ENCODE data around the gene LMTK3.
"Not testable (repeated sequence)": the region's sequence is repeated elsewhere in the genome, so short reads cannot be mapped to it uniquely, and the experiment has no call there.

Gene LMTK3

GRCh38 chr19:48519426-48519825 lies 7.8 kb upstream of the LMTK3 start:
- not testable (repeated sequence) for H3K9ac ChIP-seq (ENCODE audit: low read depth in 1 of 2, low read length in 2 of 2); H3K27ac ChIP-seq (ENCODE audit: low read depth, low read length); H3K36me3 ChIP-seq (ENCODE audit: control insufficient read depth in 1 of 2, insufficient read depth in 2 of 2, low read length in 2 of 2); H3K9me3 ChIP-seq (ENCODE audit: control insufficient read depth in 1 of 2, low read length in 2 of 2); H3K4me1 ChIP-seq (ENCODE audit: control insufficient read depth in 1 of 2, insufficient read depth in 2 of 2, low read length in 2 of 2); H3K4me3 ChIP-seq (ENCODE audit: low read depth in 1 of 2, low read length in 2 of 2); H3K27me3 ChIP-seq (ENCODE audit: control insufficient read depth in 1 of 2, insufficient read depth in 2 of 2, low read length in 2 of 2)

- Histone ChIP-seq H3K9ac (ENCODE audit: low read depth in 1 of 2, low read length in 2 of 2) (no peak overlapping the region), H3K27ac (ENCODE audit: low read depth, low read length) (no peak overlapping the region), H3K4me3 (ENCODE audit: low read depth in 1 of 2, low read length in 2 of 2) (no peak overlapping the region)
Observed at GRCh38 chr19:48518207-48518606, 6.6 kb upstream of the LMTK3 start.

GRCh38 chr19:48516536-48516935 lies 4.9 kb upstream of the LMTK3 start:
- Histone ChIP-seq H3K9ac (ENCODE audit: low read depth in 1 of 2, low read length in 2 of 2) (no peak overlapping the region), H3K36me3 (ENCODE audit: control insufficient read depth in 1 of 2, insufficient read depth in 2 of 2, low read length in 2 of 2) (no peaks in the 10 kb centered on the region), H3K4me1 (ENCODE audit: control insufficient read depth in 1 of 2, insufficient read depth in 2 of 2, low read length in 2 of 2) (peaks cover 0 to 8% of the 10 kb centered on the region in 2 donors), H3K27ac (ENCODE audit: low read depth, low read length) (no peak overlapping the region), H3K4me3 (ENCODE audit: low read depth in 1 of 2, low read length in 2 of 2) (no peak overlapping the region), H3K27me3 (ENCODE audit: control insufficient read depth in 1 of 2, insufficient read depth in 2 of 2, low read length in 2 of 2) (peaks cover 16 to 17% of the 10 kb centered on the region in 2 donors), H3K9me3 (ENCODE audit: control insufficient read depth in 1 of 2, low read length in 2 of 2) (no peaks in the 10 kb centered on the region)

More at GRCh38 chr19:48518207-48518606, 6.6 kb upstream of the LMTK3 start:
- Histone ChIP-seq H3K36me3 (ENCODE audit: control insufficient read depth in 1 of 2, insufficient read depth in 2 of 2, low read length in 2 of 2) (no peaks in the 10 kb centered on the region), H3K4me1 (ENCODE audit: control insufficient read depth in 1 of 2, insufficient read depth in 2 of 2, low read length in 2 of 2) (peaks cover 0 to 4% of the 10 kb centered on the region in 2 donors), H3K27me3 (ENCODE audit: control insufficient read depth in 1 of 2, insufficient read depth in 2 of 2, low read length in 2 of 2) (peaks cover 2 to 3% of the 10 kb centered on the region in 2 donors), H3K9me3 (ENCODE audit: control insufficient read depth in 1 of 2, low read length in 2 of 2) (no peaks in the 10 kb centered on the region)

GRCh38 chr19:48514123-48514458 lies 2.5 kb upstream of the LMTK3 start:
- H3K4me3 ChIP-seq (ENCODE audit: low read depth in 1 of 2, low read length in 2 of 2): peak overlapping the region in 1 of 2 donors; percentile 78
- no peaks in the 10 kb centered on the region for H3K9me3 ChIP-seq (ENCODE audit: control insufficient read depth in 1 of 2, low read length in 2 of 2)
- no peak overlapping the region for H3K27ac ChIP-seq (ENCODE audit: low read depth, low read length)
- H3K9ac ChIP-seq (ENCODE audit: low read depth in 1 of 2, low read length in 2 of 2): no peak overlapping the region
- peaks cover 16 to 27% of the 10 kb centered on the region in 2 donors for H3K27me3 ChIP-seq (ENCODE audit: control insufficient read depth in 1 of 2, insufficient read depth in 2 of 2, low read length in 2 of 2)
- H3K4me1 ChIP-seq (ENCODE audit: control insufficient read depth in 1 of 2, insufficient read depth in 2 of 2, low read length in 2 of 2): peaks cover 0 to 8% of the 10 kb centered on the region in 2 donors
- H3K36me3 ChIP-seq (ENCODE audit: control insufficient read depth in 1 of 2, insufficient read depth in 2 of 2, low read length in 2 of 2): no peaks in the 10 kb centered on the region

GRCh38 chr19:48513289-48514122 lies 1.9 kb upstream of the LMTK3 start:
- Histone ChIP-seq H3K36me3 (ENCODE audit: control insufficient read depth in 1 of 2, insufficient read depth in 2 of 2, low read length in 2 of 2) (no peaks in the 10 kb centered on the region), H3K4me1 (ENCODE audit: control insufficient read depth in 1 of 2, insufficient read depth in 2 of 2, low read length in 2 of 2) (peaks cover 0 to 8% of the 10 kb centered on the region in 2 donors), H3K9ac (ENCODE audit: low read depth in 1 of 2, low read length in 2 of 2) (peak overlapping the region; percentile 43 to 57), H3K27ac (ENCODE audit: low read depth, low read length) (no peak overlapping the region), H3K4me3 (ENCODE audit: low read depth in 1 of 2, low read length in 2 of 2) (peak overlapping the region; percentile 72 to 78), H3K9me3 (ENCODE audit: control insufficient read depth in 1 of 2, low read length in 2 of 2) (no peaks in the 10 kb centered on the region), H3K27me3 (ENCODE audit: control insufficient read depth in 1 of 2, insufficient read depth in 2 of 2, low read length in 2 of 2) (peaks cover 16 to 27% of the 10 kb centered on the region in 2 donors)

GRCh38 chr19:48512504-48513288 lies 1.1 kb upstream of the LMTK3 start:
- no peaks in the 10 kb centered on the region for H3K9me3 ChIP-seq (ENCODE audit: control insufficient read depth in 1 of 2, low read length in 2 of 2)
- H3K27me3 ChIP-seq (ENCODE audit: control insufficient read depth in 1 of 2, insufficient read depth in 2 of 2, low read length in 2 of 2): peaks cover 16 to 27% of the 10 kb centered on the region in 2 donors
- no peak overlapping the region for H3K9ac ChIP-seq (ENCODE audit: low read depth in 1 of 2, low read length in 2 of 2)
- H3K36me3 ChIP-seq (ENCODE audit: control insufficient read depth in 1 of 2, insufficient read depth in 2 of 2, low read length in 2 of 2): no peaks in the 10 kb centered on the region
- H3K4me1 ChIP-seq (ENCODE audit: control insufficient read depth in 1 of 2, insufficient read depth in 2 of 2, low read length in 2 of 2): peaks cover 0 to 8% of the 10 kb centered on the region in 2 donors
- peak overlapping the region; percentile 72 to 78 for H3K4me3 ChIP-seq (ENCODE audit: low read depth in 1 of 2, low read length in 2 of 2)
- no peak overlapping the region for H3K27ac ChIP-seq (ENCODE audit: low read depth, low read length)

GRCh38 chr19:48511321-48511731 lies 309 bp downstream of the LMTK3 start:
- Histone ChIP-seq H3K9ac (ENCODE audit: low read depth in 1 of 2, low read length in 2 of 2) (no peak overlapping the region), H3K4me1 (ENCODE audit: control insufficient read depth in 1 of 2, insufficient read depth in 2 of 2, low read length in 2 of 2) (peaks cover 0 to 8% of the 10 kb centered on the region in 2 donors), H3K4me3 (ENCODE audit: low read depth in 1 of 2, low read length in 2 of 2) (no peak overlapping the region), H3K27me3 (ENCODE audit: control insufficient read depth in 1 of 2, insufficient read depth in 2 of 2, low read length in 2 of 2) (peaks cover 16 to 27% of the 10 kb centered on the region in 2 donors), H3K27ac (ENCODE audit: low read depth, low read length) (no peak overlapping the region), H3K36me3 (ENCODE audit: control insufficient read depth in 1 of 2, insufficient read depth in 2 of 2, low read length in 2 of 2) (no peaks in the 10 kb centered on the region), H3K9me3 (ENCODE audit: control insufficient read depth in 1 of 2, low read length in 2 of 2) (no peaks in the 10 kb centered on the region)

- H3K4me3 ChIP-seq (ENCODE audit: low read depth in 1 of 2, low read length in 2 of 2): peak overlapping the region in 1 of 2 donors; percentile 36
- no peaks in the 10 kb centered on the region for H3K9me3 ChIP-seq (ENCODE audit: control insufficient read depth in 1 of 2, low read length in 2 of 2)
- no peak overlapping the region for H3K27ac ChIP-seq (ENCODE audit: low read depth, low read length)
- no peak overlapping the region for H3K9ac ChIP-seq (ENCODE audit: low read depth in 1 of 2, low read length in 2 of 2)
- H3K36me3 ChIP-seq (ENCODE audit: control insufficient read depth in 1 of 2, insufficient read depth in 2 of 2, low read length in 2 of 2): no peaks in the 10 kb centered on the region
- peaks cover 16 to 27% of the 10 kb centered on the region in 2 donors for H3K27me3 ChIP-seq (ENCODE audit: control insufficient read depth in 1 of 2, insufficient read depth in 2 of 2, low read length in 2 of 2)
- peaks cover 0 to 8% of the 10 kb centered on the region in 2 donors for H3K4me1 ChIP-seq (ENCODE audit: control insufficient read depth in 1 of 2, insufficient read depth in 2 of 2, low read length in 2 of 2)
Observed at GRCh38 chr19:48510421-48511268, 990 bp downstream of the LMTK3 start.

GRCh38 chr19:48509467-48510194 lies 2.0 kb downstream of the LMTK3 start:
- H3K27me3 ChIP-seq (ENCODE audit: control insufficient read depth in 1 of 2, insufficient read depth in 2 of 2, low read length in 2 of 2): peaks cover 16 to 27% of the 10 kb centered on the region in 2 donors
- H3K9me3 ChIP-seq (ENCODE audit: control insufficient read depth in 1 of 2, low read length in 2 of 2): no peaks in the 10 kb centered on the region
- no peak overlapping the region for H3K27ac ChIP-seq (ENCODE audit: low read depth, low read length)
- H3K9ac ChIP-seq (ENCODE audit: low read depth in 1 of 2, low read length in 2 of 2): no peak overlapping the region
- H3K4me1 ChIP-seq (ENCODE audit: control insufficient read depth in 1 of 2, insufficient read depth in 2 of 2, low read length in 2 of 2): peaks cover 0 to 8% of the 10 kb centered on the region in 2 donors
- no peaks in the 10 kb centered on the region for H3K36me3 ChIP-seq (ENCODE audit: control insufficient read depth in 1 of 2, insufficient read depth in 2 of 2, low read length in 2 of 2)
- no peak overlapping the region for H3K4me3 ChIP-seq (ENCODE audit: low read depth in 1 of 2, low read length in 2 of 2)

Measured in duodenal mucosa (tissue), 2 donors.